Vagina (tissue), 2 donors: Measurements from ENCODE around the gene ADAM11.

ENCODE experiments used
- CTCF ChIP-seq, 3 experiments: fragments of 450-650 bp in 2 of 3; fragments of 200-600 bp in 1 of 3; sonication (generic) in 1 of 3; IDR thresholded peaks; one replicate each; pipeline ENCODE4 v1.5.1; 2017 to 2019; ENCODE audit warnings: antibody characterized with exemption in 3 of 3, mild to moderate bottlenecking in 2 of 3, moderate library complexity in 2 of 3
- POLR2A ChIP-seq, 2 donors: fragments of 450-650 bp; IDR thresholded peaks; one replicate each; pipeline ENCODE4 v1.6.1; 2017; ENCODE audit warnings: antibody characterized with exemption in 2 of 2, mild to moderate bottlenecking in 2 of 2, moderate library complexity in 2 of 2
- POLR2AphosphoS5 ChIP-seq, 2 donors: sonication (generic); formaldehyde crosslinking; IDR thresholded peaks; one replicate each; pipeline ENCODE4 v1.9.0; 2017; ENCODE audit warnings: antibody characterized with exemption in 2 of 2, mild to moderate bottlenecking in 2 of 2, low read depth in 1 of 2; ENCODE audit not compliant: insufficient read depth in 1 of 2

- TF ChIP-seq POLR2A (IDR thresholded peaks at IDR 0.05) = no peak
- TF ChIP-seq CTCF (IDR thresholded peaks at IDR 0.05) = no peak
- TF ChIP-seq POLR2AphosphoS5 (IDR thresholded peaks at IDR 0.05; ENCODE audit: insufficient read depth in 1 of 2, low read depth in 1 of 2) = no peak
Measured at GRCh38 chr17:44763170-44763569, 4.4 kb downstream of the ADAM11 start.
